Small intestine (tissue), 7 donors: Measurements from ENCODE around the gene PAPLN. TPM values are rescaled to one million over a fixed set of nuclear protein-coding genes. Genes with fewer than 3 reads are reported as not detected.

Experiments
- DNase-seq, 2 donors: peaks; one replicate each; pipeline versions ENCODE4 v3.0.0 to v3.0.0-alpha.2; 2013
- FAIRE-seq: peaks from 2 replicates; lab custom pipeline; 2012; peaks lifted over from hg19 to GRCh38; lab: Jason Lieb, UNC
- H3K27ac ChIP-seq, 3 donors: one replicate each; pipeline ENCODE4 v1.5.1; 2013; ENCODE audit warnings: low read length in 2 of 3, mild to moderate bottlenecking in 2 of 3, control low read depth in 1 of 3, inconsistent platforms in 1 of 3, low read depth in 1 of 3, moderate library complexity in 1 of 3
- H3K27me3 ChIP-seq, 3 donors: one replicate each; pipeline ENCODE4 v1.6.1; 2013; ENCODE audit warnings: low read length in 3 of 3, inconsistent platforms in 1 of 3; ENCODE audit not compliant: control insufficient read depth in 3 of 3, insufficient read depth in 3 of 3
- H3K36me3 ChIP-seq, 3 donors: one replicate each; pipeline ENCODE4 v1.6.1; 2013; ENCODE audit warnings: low read length in 3 of 3, inconsistent platforms in 1 of 3, low read depth in 1 of 3, mild to moderate bottlenecking in 1 of 3, moderate library complexity in 1 of 3; ENCODE audit not compliant: control insufficient read depth in 3 of 3, insufficient read depth in 2 of 3
- H3K4me1 ChIP-seq, 3 donors: one replicate each; pipeline ENCODE4 v1.6.1; 2013; ENCODE audit warnings: low read length in 2 of 3, inconsistent platforms in 1 of 3, low read depth in 1 of 3, mild to moderate bottlenecking in 1 of 3, moderate library complexity in 1 of 3; ENCODE audit not compliant: control insufficient read depth in 3 of 3, insufficient read depth in 2 of 3
- H3K4me3 ChIP-seq, 3 donors: one replicate each; pipeline ENCODE4 v1.5.1; 2013; ENCODE audit warnings: low read length in 3 of 3, control low read depth in 1 of 3, inconsistent platforms in 1 of 3, low read depth in 1 of 3, mild to moderate bottlenecking in 1 of 3, moderate library complexity in 1 of 3
- H3K9me3 ChIP-seq, 2 donors: one replicate each; pipeline ENCODE4 v1.6.1; 2013; ENCODE audit warnings: low read depth in 1 of 2, low read length in 1 of 2; ENCODE audit not compliant: control insufficient read depth in 2 of 2, insufficient read depth in 1 of 2
- WGBS, 3 donors: extraction: QIAGEN DNeasy Blood & Tissue Kit; methylation state at CpG; one replicate each; pipeline ENCODE4 v1.1.7; 2013; 5-methylcytosine and 5-hydroxymethylcytosine counted together
- polyA plus RNA-seq, 4 donors: library from polyadenylated mRNA; stranded (reverse) in 3 of 4; unstranded in 1 of 4; fragments of 200-250 nt in 3 of 4; fragments of 120-200 nt in 1 of 4; gene quantifications; one replicate each; pipeline versions ENCODE4 v1.2.1 to v1.2.3, GENCODE V29; 2013
- donor health status: healthy with polysubstance abuse.
- donor health status: control.
- donor health status: control.
- donor health status: Bipolar disorder and iron deficiency.
- donor health status: healthy.

Gene PAPLN
- polyA plus RNA-seq, 4 donors = 0.45 to 59.2 (median 2.0) TPM

DNA sequence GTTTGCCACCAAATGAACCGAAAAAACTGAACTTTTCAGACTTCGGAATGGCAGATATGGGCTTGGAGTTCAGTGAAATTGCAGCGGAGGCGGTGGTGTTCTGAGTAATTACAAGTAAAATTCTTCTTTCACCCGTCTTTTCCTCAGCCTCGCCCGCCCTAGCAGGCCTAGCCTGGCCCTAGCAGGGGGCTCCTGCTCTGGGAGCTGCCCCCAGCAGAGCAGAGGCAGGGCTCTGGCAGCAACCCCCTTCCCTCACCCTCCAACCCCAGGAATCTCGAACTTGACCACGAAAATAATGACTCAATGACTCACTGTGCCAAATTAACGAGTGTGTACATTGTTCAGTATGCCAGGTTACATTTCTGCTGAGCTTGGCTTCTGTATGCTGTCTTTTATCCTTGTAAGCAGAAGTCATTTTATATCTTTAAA is 1.1 kb downstream of the PAPLN start:
- FAIRE-seq (no peak), DNase-seq (peak; percentile 23 to 56)
- Histone ChIP-seq H3K4me3 (peak overlapping the region in 2 of 3 donors; percentile 47 to 63), H3K36me3 (peaks cover 0 to 31% (median 0%) of the 10 kb centered on the region in 3 donors), H3K27me3 (peaks cover 3 to 7% (median 4%) of the 10 kb centered on the region in 3 donors), H3K27ac (peak overlapping the region in 1 of 3 donors; percentile 76), H3K4me1 (peaks cover 0 to 64% (median 8%) of the 10 kb centered on the region in 3 donors), H3K9me3 (no peaks in the 10 kb centered on the region)
- WGBS, 3 donors = 11 to 23% (median 20%) methylated on average over 10 of the region's 10 CpGs

DNA sequence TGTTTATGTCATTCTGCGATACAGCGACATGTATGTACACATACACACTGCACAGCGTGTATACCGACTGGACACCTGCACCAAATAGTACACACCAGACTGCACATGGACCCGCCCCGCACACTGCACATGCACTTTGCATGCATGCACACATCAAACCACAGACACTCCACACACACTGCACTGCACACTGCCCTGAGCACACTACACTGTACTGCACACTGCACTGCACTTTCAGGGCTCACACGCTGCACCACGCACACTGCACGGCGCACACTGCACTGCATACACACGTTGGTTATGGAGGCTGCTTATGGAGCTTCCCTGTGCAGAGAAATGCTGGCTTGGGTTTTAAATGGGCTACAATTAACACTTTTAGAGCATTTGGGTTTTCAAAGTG is 1.6 kb downstream of the PAPLN start:
- H3K9me3 ChIP-seq = no peaks in the 10 kb centered on the region
- H3K4me1 ChIP-seq = peaks cover 0 to 62% (median 8%) of the 10 kb centered on the region in 3 donors
- WGBS, 3 donors = 77 to 80% (median 78%) methylated on average over 11 of the region's 11 CpGs
- peak overlapping the region in 1 of 3 donors; percentile 63 for H3K4me3 ChIP-seq
- FAIRE-seq = no peak
- peaks cover 3 to 7% (median 4%) of the 10 kb centered on the region in 3 donors for H3K27me3 ChIP-seq
- no peak overlapping the region for H3K27ac ChIP-seq
- H3K36me3 ChIP-seq = peaks cover 0 to 31% (median 0%) of the 10 kb centered on the region in 3 donors
- no peak for DNase-seq

DNA sequence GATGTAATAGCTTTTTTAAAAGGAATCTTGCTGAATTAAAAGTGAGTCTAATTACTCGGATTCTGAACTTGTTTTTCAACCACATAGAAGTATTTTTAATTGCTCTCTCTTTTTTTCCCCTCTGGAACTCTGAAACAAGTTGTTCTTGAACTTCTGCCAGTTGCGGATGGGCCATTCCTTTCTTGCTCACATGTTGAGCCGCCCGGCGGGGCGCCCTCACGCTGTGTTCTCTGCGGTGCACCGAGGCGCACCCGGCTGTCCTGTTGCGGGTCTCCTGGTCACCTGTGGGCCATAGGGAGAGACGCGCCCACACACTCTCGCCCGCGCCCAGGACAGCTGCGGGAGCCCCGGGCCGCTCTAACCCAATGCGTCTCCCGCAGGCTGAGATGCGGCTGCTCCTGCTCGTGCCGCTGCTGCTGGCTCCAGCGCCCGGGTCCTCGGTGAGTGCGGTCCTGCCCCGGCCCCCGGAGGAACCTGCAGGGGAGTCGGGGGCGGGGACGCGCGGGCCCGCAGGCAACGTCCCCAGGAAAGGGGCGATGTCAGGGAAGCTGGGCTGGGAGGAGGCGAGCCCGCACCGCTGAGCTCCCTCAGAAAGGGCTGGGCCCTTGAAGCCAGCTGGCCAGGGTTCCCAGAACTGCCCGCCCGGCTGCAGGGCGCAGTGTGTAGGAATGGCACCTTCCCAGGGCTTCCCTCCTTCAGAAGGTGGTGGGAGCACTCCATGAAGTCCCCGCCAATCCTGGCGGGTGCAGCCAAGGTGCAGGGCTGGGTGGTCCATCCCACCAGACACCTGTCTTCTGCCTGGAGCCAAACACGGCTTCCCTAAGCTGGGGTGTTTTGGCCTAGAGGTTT is 2.3 kb downstream of the PAPLN start:
- peaks cover 0 to 56% (median 8%) of the 10 kb centered on the region in 3 donors for H3K4me1 ChIP-seq
- H3K4me3 ChIP-seq = peak overlapping the region in 1 of 3 donors; percentile 25
- H3K36me3 ChIP-seq = peaks cover 0 to 37% (median 0%) of the 10 kb centered on the region in 3 donors
- FAIRE-seq (no peak), DNase-seq (peak in 1 of 2 donors; percentile 32)
- WGBS, 3 donors = 24 to 45% (median 26%) methylated on average over 47 to 48 of the region's 48 CpGs
- no peaks in the 10 kb centered on the region for H3K9me3 ChIP-seq
- H3K27ac ChIP-seq = no peak overlapping the region
- peaks cover 3 to 7% (median 4%) of the 10 kb centered on the region in 3 donors for H3K27me3 ChIP-seq

DNA sequence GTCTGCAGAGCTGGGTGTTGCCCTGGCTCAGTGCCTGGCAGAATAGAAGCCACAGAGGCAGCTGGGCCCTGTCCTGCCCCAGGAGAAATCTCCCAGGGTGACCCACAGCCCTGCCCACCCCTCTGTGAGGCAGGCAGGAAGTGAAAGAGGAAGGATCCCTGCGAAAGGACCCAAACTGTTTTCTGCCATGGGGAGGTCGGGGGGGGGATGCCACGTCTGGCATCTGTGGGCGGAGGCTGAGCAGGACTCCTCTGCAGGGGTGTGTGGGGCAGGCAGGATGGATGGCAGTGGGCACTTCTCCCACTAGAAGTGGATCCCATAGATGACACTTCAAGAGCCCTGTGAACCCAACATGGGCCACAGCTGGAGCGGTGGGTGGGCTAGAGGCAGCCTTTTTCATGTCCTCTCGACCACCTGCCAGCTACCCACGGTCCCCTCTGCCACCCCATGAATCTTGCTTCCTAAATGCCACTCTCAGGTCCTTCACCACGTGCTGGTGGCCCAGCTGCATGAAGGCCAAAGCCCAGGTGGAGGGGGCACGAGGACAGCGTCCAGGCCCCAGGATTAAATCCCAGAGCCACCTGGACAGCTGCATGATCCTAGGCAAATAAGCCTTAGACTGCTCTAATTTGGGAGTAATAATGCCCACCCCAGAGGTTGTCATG is 3.6 kb downstream of the PAPLN start:
- Histone ChIP-seq H3K27ac (no peak overlapping the region), H3K4me1 (peaks cover 0 to 46% (median 4%) of the 10 kb centered on the region in 3 donors), H3K27me3 (peaks cover 3 to 7% (median 4%) of the 10 kb centered on the region in 3 donors), H3K36me3 (peaks cover 0 to 49% (median 0%) of the 10 kb centered on the region in 3 donors), H3K9me3 (no peaks in the 10 kb centered on the region), H3K4me3 (no peak overlapping the region)
- WGBS, 3 donors = 71 to 80% (median 73%) methylated on average over 10 of the region's 10 CpGs
- DNase-seq (no peak), FAIRE-seq (no peak)

DNA sequence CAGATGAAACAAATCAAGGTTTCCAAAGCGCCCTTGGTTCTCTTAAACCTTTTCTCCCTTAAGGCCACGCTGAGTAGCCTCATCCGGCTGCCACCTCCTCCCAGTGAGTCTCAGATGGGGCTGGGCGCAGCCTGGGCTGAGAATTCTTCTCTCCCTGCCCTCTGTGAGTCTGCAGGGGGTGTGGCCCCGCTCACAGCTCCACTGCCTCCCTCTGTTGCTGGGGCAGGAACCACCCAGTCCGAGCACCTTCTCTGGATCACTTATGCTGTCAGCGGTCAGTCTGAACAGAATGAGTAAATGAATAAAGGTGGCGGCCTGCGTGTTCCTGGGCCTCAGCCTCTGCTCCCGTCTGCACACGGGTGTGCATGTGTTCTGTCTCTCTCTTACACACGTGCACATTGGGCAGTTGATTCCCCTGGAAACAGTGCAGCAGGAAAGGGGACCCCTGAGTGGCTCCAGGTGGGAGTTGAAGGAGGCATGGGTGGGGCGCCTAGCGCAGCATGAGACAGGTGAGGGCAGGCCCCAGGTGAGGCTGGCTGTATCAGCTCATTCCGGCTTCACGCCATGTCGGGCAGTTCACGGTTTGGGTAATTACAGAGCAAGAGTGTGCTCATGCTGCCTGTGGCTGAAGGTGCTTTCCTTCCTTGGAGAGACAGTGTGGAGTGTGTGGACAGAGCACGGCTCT is 4.3 kb downstream of the PAPLN start:
- H3K27ac ChIP-seq = peak overlapping the region in 1 of 3 donors; percentile 22
- H3K4me3 ChIP-seq = no peak overlapping the region
- FAIRE-seq (no peak), DNase-seq (no peak)
- H3K27me3 ChIP-seq = peaks cover 3 to 7% (median 4%) of the 10 kb centered on the region in 3 donors
- 86 to 92% (median 87%) methylated on average over 19 of the region's 19 CpGs for WGBS, 3 donors
- H3K36me3 ChIP-seq = peaks cover 0 to 50% (median 0%) of the 10 kb centered on the region in 3 donors
- H3K4me1 ChIP-seq = peaks cover 0 to 40% (median 3%) of the 10 kb centered on the region in 3 donors
- no peaks in the 10 kb centered on the region for H3K9me3 ChIP-seq

DNA sequence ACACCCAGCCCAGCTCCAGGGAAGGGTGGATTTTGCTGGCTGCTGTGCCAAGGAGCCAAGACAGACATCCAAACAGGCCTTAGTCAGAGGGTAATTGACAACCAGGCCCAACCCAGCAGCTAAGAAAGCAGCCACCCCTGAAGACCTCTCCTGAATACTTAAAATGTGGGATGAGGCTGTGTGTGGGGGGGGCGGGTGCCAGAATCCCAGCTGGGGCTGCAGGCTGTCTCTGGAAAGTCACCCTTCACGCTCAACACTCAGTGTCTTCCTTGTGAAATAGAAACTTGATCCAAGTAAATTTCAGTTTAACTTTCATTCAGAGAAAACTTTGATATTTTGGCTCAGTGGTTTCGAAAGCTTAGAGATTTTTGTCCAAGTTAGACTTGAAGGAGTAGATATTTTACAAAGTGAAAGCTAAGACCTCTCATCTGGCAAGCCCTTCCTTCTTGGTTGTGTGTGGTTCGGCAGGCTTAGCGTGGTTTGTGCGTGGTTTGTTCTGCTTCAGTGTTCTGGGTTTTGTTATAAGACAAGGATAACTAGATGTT is 5.1 kb downstream of the PAPLN start:
- Histone ChIP-seq H3K4me3 (no peak overlapping the region), H3K9me3 (peaks cover 0 to 2% of the 10 kb centered on the region in 2 donors), H3K27me3 (peaks cover 3 to 7% (median 4%) of the 10 kb centered on the region in 3 donors), H3K36me3 (peaks cover 0 to 58% (median 0%) of the 10 kb centered on the region in 3 donors), H3K27ac (peak overlapping the region in 1 of 3 donors; percentile 22), H3K4me1 (peaks cover 0 to 34% (median 3%) of the 10 kb centered on the region in 3 donors)
- WGBS, 3 donors = 66 to 91% (median 70%) methylated on average over 6 of the region's 6 CpGs
- DNase-seq (no peak), FAIRE-seq (no peak)

DNA sequence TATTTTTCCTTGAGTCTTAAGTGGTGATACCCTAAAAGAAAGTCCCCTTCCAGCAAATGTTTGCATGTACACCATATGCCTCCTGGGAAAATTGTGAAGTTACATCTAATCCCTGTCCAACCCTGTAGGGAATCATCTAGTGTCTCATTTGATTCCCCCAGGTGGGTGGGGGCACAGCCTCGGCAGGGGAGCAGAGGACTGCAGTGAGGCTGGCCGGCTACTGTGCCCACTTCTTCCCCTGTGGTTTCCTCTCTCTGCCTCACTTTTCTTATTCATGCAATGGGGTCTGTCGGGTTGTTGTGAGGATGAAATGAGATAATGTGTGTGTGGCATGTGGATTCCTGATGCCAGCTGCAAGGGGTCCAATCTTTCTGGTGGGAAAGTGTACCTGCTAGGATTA is 6.0 kb downstream of the PAPLN start:
- Histone ChIP-seq H3K27ac (no peak overlapping the region), H3K36me3 (peaks cover 0 to 59% (median 0%) of the 10 kb centered on the region in 3 donors), H3K4me1 (peaks cover 0 to 32% (median 0%) of the 10 kb centered on the region in 3 donors), H3K9me3 (peaks cover 0 to 2% of the 10 kb centered on the region in 2 donors), H3K4me3 (no peak overlapping the region), H3K27me3 (peaks cover 1 to 4% (median 3%) of the 10 kb centered on the region in 3 donors)
- FAIRE-seq (no peak), DNase-seq (no peak)
- WGBS, 3 donors = 65 to 86% (median 75%) methylated on average over 3 of the region's 3 CpGs
